H9 (cell line): ENCODE results near the gene PLPP6. TPM values are rescaled to one million over a fixed set of nuclear protein-coding genes. Genes with fewer than 3 reads are reported as not detected.

Experiments used
- DNase-seq: peaks from one replicate; pipeline ENCODE4 v3.0.0-alpha.2; 2017
- H2AFZ ChIP-seq: one replicate; pipeline ENCODE4 v1.6.1; 2013; ENCODE audit warnings: mild to moderate bottlenecking, low read length, control low read depth, moderate library complexity
- H2AK5ac ChIP-seq: 2 replicates; pipeline ENCODE4 v1.6.1; 2013; ENCODE audit warnings: low read length, control low read depth, mixed read lengths; ENCODE audit not compliant: insufficient read length
- H2BK120ac ChIP-seq: one replicate; pipeline ENCODE4 v1.6.1; 2013; ENCODE audit warnings: low read depth, mild to moderate bottlenecking, low read length, control low read depth, inconsistent platforms; ENCODE audit not compliant: poor library complexity, severe bottlenecking
- H2BK12ac ChIP-seq: 2 replicates; pipeline ENCODE4 v1.6.1; 2013; ENCODE audit warnings: low read length, control low read depth, mixed read lengths, low read depth; ENCODE audit not compliant: insufficient read length
- H2BK15ac ChIP-seq: 2 replicates; pipeline ENCODE4 v1.6.1; 2013; ENCODE audit warnings: low read depth, low read length, control low read depth
- H2BK20ac ChIP-seq: one replicate; pipeline ENCODE4 v1.6.1; 2013; ENCODE audit warnings: low read depth, mild to moderate bottlenecking, low read length, control low read depth, inconsistent platforms; ENCODE audit not compliant: poor library complexity, severe bottlenecking
- H2BK5ac ChIP-seq: 2 replicates; pipeline ENCODE4 v1.6.1; 2013; ENCODE audit warnings: low read length, control low read depth, mixed read lengths; ENCODE audit not compliant: insufficient read length
- H3K14ac ChIP-seq: 2 replicates; pipeline ENCODE4 v1.6.1; 2013; ENCODE audit warnings: low read length, control low read depth; ENCODE audit not compliant: insufficient read depth
- H3K18ac ChIP-seq: 2 replicates; pipeline ENCODE4 v1.6.1; 2013; ENCODE audit warnings: low read depth, mild to moderate bottlenecking, mixed read lengths, low read length, control low read depth; ENCODE audit not compliant: insufficient read length
- H3K23ac ChIP-seq: 2 replicates; pipeline ENCODE4 v1.6.1; 2013; ENCODE audit warnings: low read length, control low read depth, mixed read lengths, low read depth; ENCODE audit not compliant: insufficient read length
- H3K23me2 ChIP-seq: 2 replicates; pipeline ENCODE4 v1.6.1; 2013; ENCODE audit warnings: low read depth, mild to moderate bottlenecking, mixed read lengths, low read length, control low read depth; ENCODE audit not compliant: insufficient read length, poor library complexity, severe bottlenecking
- H3K27ac ChIP-seq: 2 replicates; pipeline ENCODE4 v1.5.1; 2013; ENCODE audit warnings: low read length, control low read depth, mixed read lengths, low read depth; ENCODE audit not compliant: insufficient read length
- H3K27me3 ChIP-seq: 2 replicates; pipeline ENCODE4 v1.6.1; 2013; ENCODE audit warnings: low read length, control low read depth, inconsistent platforms; ENCODE audit not compliant: insufficient read depth
- H3K4ac ChIP-seq: 2 replicates; pipeline ENCODE4 v1.6.1; 2013; ENCODE audit warnings: low read depth, mild to moderate bottlenecking, control low read depth, inconsistent platforms, low read length, moderate library complexity
- H3K4me1 ChIP-seq: 2 replicates; pipeline ENCODE4 v1.6.1; 2013; ENCODE audit warnings: low read length, control low read depth, inconsistent platforms; ENCODE audit not compliant: insufficient read depth
- H3K4me2 ChIP-seq: 2 replicates; pipeline ENCODE4 v1.6.1; 2013; ENCODE audit warnings: low read length, control low read depth, mixed read lengths; ENCODE audit not compliant: insufficient read length, insufficient read depth
- H3K56ac ChIP-seq: 2 replicates; pipeline ENCODE4 v1.6.1; 2013; ENCODE audit warnings: low read depth, mild to moderate bottlenecking, mixed read lengths, low read length, control low read depth; ENCODE audit not compliant: insufficient read length
- H3K79me1 ChIP-seq: 2 replicates; pipeline ENCODE4 v1.6.1; 2013; ENCODE audit warnings: low read depth, mild to moderate bottlenecking, moderate library complexity, low read length, control low read depth, inconsistent platforms; ENCODE audit not compliant: insufficient read depth, poor library complexity, severe bottlenecking
- H3K79me2 ChIP-seq: 2 replicates; pipeline ENCODE4 v1.6.1; 2013; ENCODE audit warnings: low read length, control low read depth, inconsistent platforms; ENCODE audit not compliant: insufficient read depth
- H3K9ac ChIP-seq: 2 replicates; pipeline ENCODE4 v1.6.1; 2013; ENCODE audit warnings: low read length, control low read depth, mixed read lengths; ENCODE audit not compliant: insufficient read length; ENCODE audit errors: extremely low read depth
- H3K9me3 ChIP-seq: one replicate; pipeline ENCODE4 v1.6.1; 2013; ENCODE audit warnings: low read depth, low read length, inconsistent platforms; ENCODE audit not compliant: control insufficient read depth
- H3T11ph ChIP-seq: one replicate; pipeline ENCODE4 v1.6.1; 2013; ENCODE audit warnings: mild to moderate bottlenecking, low read length, control low read depth, inconsistent platforms
- H4K20me1 ChIP-seq: one replicate; pipeline ENCODE4 v1.6.1; 2013; ENCODE audit not compliant: control insufficient read depth, insufficient read length, insufficient read depth
- H4K5ac ChIP-seq: 2 replicates; pipeline ENCODE4 v1.6.1; 2013; ENCODE audit warnings: low read depth, mild to moderate bottlenecking, mixed read lengths, low read length, control low read depth; ENCODE audit not compliant: insufficient read length
- H4K8ac ChIP-seq: replicated peaks from 2 replicates; pipeline ENCODE4 v1.6.1; 2013; ENCODE audit warnings: low read length, control low read depth, mixed read lengths, low read depth; ENCODE audit not compliant: insufficient read length
- H4K91ac ChIP-seq: 2 replicates; pipeline ENCODE4 v1.6.1; 2013; ENCODE audit warnings: low read depth, mild to moderate bottlenecking, moderate library complexity, mixed read lengths, low read length, control low read depth; ENCODE audit not compliant: insufficient read length
- H3K27ac Mint-ChIP-seq, 3 experiments: 2 replicates in 2 of 3; 3 replicates in 1 of 3; pipeline ENCODE4 v1.8.0; 2020 to 2021; ENCODE audit warnings: mixed read lengths in 3 of 3, mild to moderate bottlenecking in 1 of 3, moderate library complexity in 1 of 3
- H3K27me3 Mint-ChIP-seq: 2 replicates; pipeline ENCODE4 v1.8.0; 2021; ENCODE audit warnings: low read depth, mild to moderate bottlenecking, moderate library complexity, mixed read lengths
- H3K36me3 Mint-ChIP-seq, 3 experiments: 2 replicates in 2 of 3; 3 replicates in 1 of 3; pipeline ENCODE4 v1.8.0; 2020 to 2021; ENCODE audit warnings: low read depth in 3 of 3, mixed read lengths in 3 of 3; ENCODE audit not compliant: insufficient read depth in 1 of 3
- H3K4me1 Mint-ChIP-seq, 2 experiments: 2 replicates each; pipeline ENCODE4 v1.8.0; 2020; ENCODE audit warnings: mixed read lengths in 2 of 2
- H3K4me3 Mint-ChIP-seq, 2 experiments: 2 replicates in 1 of 2; 3 replicates in 1 of 2; pipeline ENCODE4 v1.8.0; 2020 to 2021; ENCODE audit warnings: mild to moderate bottlenecking in 2 of 2, mixed read lengths in 2 of 2, moderate library complexity in 1 of 2
- H3K9me3 Mint-ChIP-seq, 2 experiments: 2 replicates in 1 of 2; 3 replicates in 1 of 2; pipeline ENCODE4 v1.8.0; 2020; ENCODE audit warnings: mild to moderate bottlenecking in 2 of 2, mixed read lengths in 2 of 2, moderate library complexity in 1 of 2
- CTCF ChIP-seq: fragments of 200-600 bp; sonication (generic); conservative IDR thresholded peaks from 3 replicates; pipeline ENCODE4 v1.8.0; 2021; ENCODE audit warnings: antibody characterized with exemption, mild to moderate bottlenecking
- WGBS: extraction: QIAGEN DNeasy Blood & Tissue Kit; methylation state at CpG from one replicate; pipeline ENCODE4 v1.1.7; 2013; ENCODE audit warnings: missing lambda C conversion rate, low lambda C conversion rate, mixed read lengths; ENCODE audit not compliant: insufficient read length; ENCODE audit errors: extremely low coverage; 5-methylcytosine and 5-hydroxymethylcytosine counted together
- total RNA-seq: library from RNA; stranded (reverse); gene quantifications from 2 replicates; pipeline ENCODE4 v1.2.1, GENCODE V29; 2021

PLPP6 gene
- total RNA-seq, 1 experiment from 2014 or later = 7.6 TPM

GRCh38 chr9:4656621-4657020 is 5.5 kb upstream of the PLPP6 start:
- Histone ChIP-seq H3K4me1 (no peaks in the 10 kb centered on the region), H3K23ac (no peak overlapping the region), H3K4me2 (no peak overlapping the region), H2BK120ac (no peak overlapping the region), H2BK20ac (no peak overlapping the region), H3K56ac (no peak overlapping the region), H3K79me1 (no peaks in the 10 kb centered on the region), H3K9ac (no peak overlapping the region), H2AFZ (no peak overlapping the region), H3K79me2 (no peaks in the 10 kb centered on the region), H4K8ac (no peak overlapping the region), H2BK12ac (no peak overlapping the region), H4K20me1 (no peaks in the 10 kb centered on the region), H3K18ac (no peak overlapping the region), H3K14ac (no peak overlapping the region), H3K23me2 (no peaks in the 10 kb centered on the region), H3K4ac (no peak overlapping the region), H4K5ac (no peak overlapping the region), H2BK5ac (no peak overlapping the region), H3K9me3 (no peaks in the 10 kb centered on the region), H2AK5ac (no peak overlapping the region), H3K27me3 (no peaks in the 10 kb centered on the region), H3T11ph (no peak overlapping the region), H2BK15ac (no peak overlapping the region), H3K27ac (no peak overlapping the region), H4K91ac (no peak overlapping the region)
- peak overlapping the region in 1 of 3 experiments; percentile 84; a peak in 2 of 7 replicates for H3K27ac Mint-ChIP-seq
- peaks cover 0 to 2% (median 0%) of the 10 kb centered on the region in 3 experiments; a peak in 1 of 7 replicates for H3K36me3 Mint-ChIP-seq
- peaks cover 2% of the 10 kb centered on the region in 2 experiments; a peak in 2 of 5 replicates for H3K9me3 Mint-ChIP-seq
- WGBS = no CpG with 5 or more reads among the region's 3 CpGs
- no peaks in the 10 kb centered on the region for H3K27me3 Mint-ChIP-seq
- TF ChIP-seq CTCF = no peak
- peaks cover 15 to 21% of the 10 kb centered on the region in 2 experiments for H3K4me1 Mint-ChIP-seq
- H3K4me3 Mint-ChIP-seq = no peak overlapping the region
- DNase-seq = no peak
